ENCODE results near the gene PLAU.

DNA sequence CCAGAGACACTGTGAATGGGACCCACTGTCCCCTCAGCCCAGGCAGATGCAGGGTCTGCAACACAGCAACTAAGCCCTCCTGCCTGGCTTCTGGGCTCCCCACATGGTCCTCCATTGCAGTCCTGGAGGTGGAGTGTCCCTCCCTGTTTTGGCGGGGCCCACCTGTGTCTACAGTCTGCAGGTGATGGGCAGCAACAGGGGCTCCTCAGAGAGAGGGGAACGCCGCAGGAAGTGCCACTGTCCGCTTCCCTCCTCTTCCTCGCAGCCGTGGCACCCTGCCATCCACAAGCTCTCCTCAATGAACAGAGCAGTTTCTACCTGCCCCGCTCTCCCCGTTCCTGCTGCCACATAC, 45.8 kb upstream of the PLAU start:
- TF ChIP-seq POLR2A (IDR thresholded peaks at IDR 0.05) = no peak
- TF ChIP-seq, protein P1, sequence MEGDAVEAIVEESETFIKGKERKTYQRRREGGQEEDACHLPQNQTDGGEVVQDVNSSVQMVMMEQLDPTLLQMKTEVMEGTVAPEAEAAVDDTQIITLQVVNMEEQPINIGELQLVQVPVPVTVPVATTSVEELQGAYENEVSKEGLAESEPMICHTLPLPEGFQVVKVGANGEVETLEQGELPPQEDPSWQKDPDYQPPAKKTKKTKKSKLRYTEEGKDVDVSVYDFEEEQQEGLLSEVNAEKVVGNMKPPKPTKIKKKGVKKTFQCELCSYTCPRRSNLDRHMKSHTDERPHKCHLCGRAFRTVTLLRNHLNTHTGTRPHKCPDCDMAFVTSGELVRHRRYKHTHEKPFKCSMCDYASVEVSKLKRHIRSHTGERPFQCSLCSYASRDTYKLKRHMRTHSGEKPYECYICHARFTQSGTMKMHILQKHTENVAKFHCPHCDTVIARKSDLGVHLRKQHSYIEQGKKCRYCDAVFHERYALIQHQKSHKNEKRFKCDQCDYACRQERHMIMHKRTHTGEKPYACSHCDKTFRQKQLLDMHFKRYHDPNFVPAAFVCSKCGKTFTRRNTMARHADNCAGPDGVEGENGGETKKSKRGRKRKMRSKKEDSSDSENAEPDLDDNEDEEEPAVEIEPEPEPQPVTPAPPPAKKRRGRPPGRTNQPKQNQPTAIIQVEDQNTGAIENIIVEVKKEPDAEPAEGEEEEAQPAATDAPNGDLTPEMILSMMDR (IDR thresholded peaks at IDR 0.05) = no peak
